ENCODE results near the gene PLEKHM3. TPM values are rescaled to one million over a fixed set of nuclear protein-coding genes. Genes with fewer than 3 reads are reported as not detected.

Gene PLEKHM3
- total RNA-seq, 1 donor from 2014 or later, result 9.1 TPM

- Mint-ChIP-seq H3K27me3 (ENCODE audit: low read depth) (no peaks in the 10 kb centered on the region), H3K36me3 (ENCODE audit: low read depth) (peaks cover 1% of the 10 kb centered on the region), H3K4me1 (ENCODE audit: low read depth) (peaks cover 22% of the 10 kb centered on the region), H3K27ac (ENCODE audit: unreplicated experiment) (no peak overlapping the region), H3K4me3 (ENCODE audit: unreplicated experiment) (no peak overlapping the region), H3K9me3 (ENCODE audit: low read depth) (no peaks in the 10 kb centered on the region)
- no peak for TF ChIP-seq CTCF (IDR thresholded peaks at IDR 0.05)
- DNase-seq (ENCODE audit: low spot score), result no peak
These were observed 153.4 kb downstream of the PLEKHM3 start for GRCh38 chr2:207871911-207872310.

DNA sequence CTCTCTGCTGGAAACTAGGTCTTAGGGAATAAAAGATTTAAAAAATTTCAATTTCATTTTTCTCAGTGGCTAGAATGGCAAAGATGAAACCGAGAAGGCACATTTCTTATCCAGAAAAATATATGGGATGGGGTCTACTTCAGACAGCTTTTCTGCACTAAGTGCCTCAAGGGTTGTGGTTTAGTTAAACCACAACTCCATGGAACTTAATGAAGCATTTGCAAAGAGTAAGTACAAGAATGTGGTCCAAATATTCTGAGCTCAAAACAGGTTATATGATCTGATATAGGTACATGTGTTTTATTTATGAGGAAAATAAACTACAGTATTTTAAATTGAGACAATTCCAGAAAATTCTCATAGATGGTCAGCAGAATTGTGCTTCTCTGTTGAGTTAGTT is 153.8 kb downstream of the PLEKHM3 start:
- Mint-ChIP-seq H3K27me3 (ENCODE audit: low read depth) (no peaks in the 10 kb centered on the region), H3K4me1 (ENCODE audit: low read depth) (peaks cover 22% of the 10 kb centered on the region), H3K9me3 (ENCODE audit: low read depth) (no peaks in the 10 kb centered on the region), H3K4me3 (ENCODE audit: unreplicated experiment) (no peak overlapping the region), H3K36me3 (ENCODE audit: low read depth) (peaks cover 1% of the 10 kb centered on the region), H3K27ac (ENCODE audit: unreplicated experiment) (no peak overlapping the region)
- no peak for TF ChIP-seq CTCF (IDR thresholded peaks at IDR 0.05)
- no peak for DNase-seq (ENCODE audit: low spot score)

DNA sequence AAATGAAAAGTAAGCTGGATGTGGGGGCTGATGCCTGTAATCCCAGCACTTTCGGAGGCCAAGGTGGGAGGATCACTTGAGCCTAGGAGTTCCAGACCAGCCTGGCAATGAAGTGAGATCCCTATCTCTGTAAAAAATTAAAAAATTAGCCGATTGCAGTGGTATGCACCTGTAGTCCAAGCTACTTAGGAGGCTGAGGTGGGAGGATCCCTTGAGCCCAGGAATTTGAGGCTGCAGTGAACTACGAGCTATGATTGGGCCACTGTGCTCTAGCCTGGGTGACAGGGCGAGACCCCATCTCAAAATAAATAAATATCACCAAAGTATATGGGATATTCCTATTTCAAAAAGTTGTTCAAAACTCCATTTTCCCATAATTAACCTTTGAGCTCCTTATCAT is 154.5 kb downstream of the PLEKHM3 start:
- peaks cover 1% of the 10 kb centered on the region for H3K36me3 Mint-ChIP-seq (ENCODE audit: low read depth)
- no peak for DNase-seq (ENCODE audit: low spot score)
- H3K4me3 Mint-ChIP-seq (ENCODE audit: unreplicated experiment), result no peak overlapping the region
- H3K27me3 Mint-ChIP-seq (ENCODE audit: low read depth), result no peaks in the 10 kb centered on the region
- H3K4me1 Mint-ChIP-seq (ENCODE audit: low read depth), result peaks cover 22% of the 10 kb centered on the region
- peak overlapping the region; percentile 88 for H3K27ac Mint-ChIP-seq (ENCODE audit: unreplicated experiment)
- TF ChIP-seq CTCF (IDR thresholded peaks at IDR 0.05), result no peak
- no peaks in the 10 kb centered on the region for H3K9me3 Mint-ChIP-seq (ENCODE audit: low read depth)

- TF ChIP-seq CTCF (IDR thresholded peaks at IDR 0.05), result no peak
- peak overlapping the region; percentile 88 for H3K27ac Mint-ChIP-seq (ENCODE audit: unreplicated experiment)
- no peaks in the 10 kb centered on the region for H3K9me3 Mint-ChIP-seq (ENCODE audit: low read depth)
- H3K4me3 Mint-ChIP-seq (ENCODE audit: unreplicated experiment), result no peak overlapping the region
- H3K27me3 Mint-ChIP-seq (ENCODE audit: low read depth), result no peaks in the 10 kb centered on the region
- H3K36me3 Mint-ChIP-seq (ENCODE audit: low read depth), result peaks cover 1% of the 10 kb centered on the region
- H3K4me1 Mint-ChIP-seq (ENCODE audit: low read depth), result peaks cover 22% of the 10 kb centered on the region
- DNase-seq (ENCODE audit: low spot score), result no peak
These were observed 155.2 kb downstream of the PLEKHM3 start for GRCh38 chr2:207869784-207870778.

- Mint-ChIP-seq H3K27me3 (ENCODE audit: low read depth) (no peaks in the 10 kb centered on the region), H3K4me3 (ENCODE audit: unreplicated experiment) (no peak overlapping the region), H3K36me3 (ENCODE audit: low read depth) (peaks cover 1% of the 10 kb centered on the region), H3K4me1 (ENCODE audit: low read depth) (peaks cover 22% of the 10 kb centered on the region), H3K27ac (ENCODE audit: unreplicated experiment) (peak overlapping the region; percentile 88), H3K9me3 (ENCODE audit: low read depth) (no peaks in the 10 kb centered on the region)
- DNase-seq (ENCODE audit: low spot score), result no peak
- no peak for TF ChIP-seq CTCF (IDR thresholded peaks at IDR 0.05)
These were observed 156.3 kb downstream of the PLEKHM3 start for GRCh38 chr2:207868855-207869596.

All from chondrocyte (in vitro differentiated cells).